ENCODE data around the gene MSI2. TPM values are rescaled to one million over a fixed set of nuclear protein-coding genes. Genes with fewer than 3 reads are reported as not detected.
A peak's percentile ranks its signal among the peaks of the same experiment; 100 is the strongest.

Gene MSI2
- total RNA-seq, 3 donors from 2014 or later: 13.4 to 89.1 (median 71.1) TPM

DNA sequence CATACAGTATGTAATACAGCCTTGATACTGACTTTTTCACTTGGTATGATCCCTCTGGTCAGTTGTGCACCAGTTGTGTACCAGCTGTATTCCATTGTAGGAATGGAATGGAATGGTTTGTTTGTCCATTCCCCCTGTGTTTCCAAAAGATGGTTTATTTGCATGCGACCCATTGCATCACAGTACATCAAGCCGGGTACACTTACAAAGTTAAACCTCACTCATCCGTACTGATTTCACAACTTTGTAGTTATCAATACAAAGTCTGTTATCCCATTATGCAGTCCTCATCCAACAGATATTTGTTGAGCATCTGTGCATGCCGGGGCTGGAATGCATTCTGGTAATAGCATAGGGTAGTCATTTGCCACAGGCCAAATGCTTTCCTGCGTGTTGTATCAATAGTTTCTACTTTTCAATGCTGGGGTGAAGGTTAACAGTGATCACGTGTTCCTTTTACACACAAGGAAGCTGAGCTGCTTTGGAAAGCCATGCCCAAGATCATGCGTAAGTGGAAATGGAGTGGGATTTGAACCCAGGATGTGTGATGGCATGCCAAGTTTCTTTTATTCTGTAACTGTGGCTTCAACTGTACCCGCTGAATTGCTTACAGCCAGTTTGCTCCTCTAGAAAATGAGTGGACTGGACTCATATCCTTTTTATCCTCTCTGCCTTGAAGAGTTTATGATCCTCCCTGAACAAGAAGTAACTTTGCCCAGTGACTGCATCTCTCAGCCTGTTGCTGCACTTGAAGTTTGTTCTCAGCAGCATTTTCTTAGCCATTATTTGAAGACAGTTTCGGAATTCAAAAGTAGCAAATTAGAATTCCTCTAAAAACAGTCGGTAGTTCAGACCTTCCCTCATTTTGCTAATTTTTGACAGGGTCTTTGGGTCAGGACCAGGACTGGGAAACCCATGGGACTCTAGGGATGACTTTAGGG is 260.2 kb downstream of the MSI2 start:
- TF ChIP-seq, protein P1, sequence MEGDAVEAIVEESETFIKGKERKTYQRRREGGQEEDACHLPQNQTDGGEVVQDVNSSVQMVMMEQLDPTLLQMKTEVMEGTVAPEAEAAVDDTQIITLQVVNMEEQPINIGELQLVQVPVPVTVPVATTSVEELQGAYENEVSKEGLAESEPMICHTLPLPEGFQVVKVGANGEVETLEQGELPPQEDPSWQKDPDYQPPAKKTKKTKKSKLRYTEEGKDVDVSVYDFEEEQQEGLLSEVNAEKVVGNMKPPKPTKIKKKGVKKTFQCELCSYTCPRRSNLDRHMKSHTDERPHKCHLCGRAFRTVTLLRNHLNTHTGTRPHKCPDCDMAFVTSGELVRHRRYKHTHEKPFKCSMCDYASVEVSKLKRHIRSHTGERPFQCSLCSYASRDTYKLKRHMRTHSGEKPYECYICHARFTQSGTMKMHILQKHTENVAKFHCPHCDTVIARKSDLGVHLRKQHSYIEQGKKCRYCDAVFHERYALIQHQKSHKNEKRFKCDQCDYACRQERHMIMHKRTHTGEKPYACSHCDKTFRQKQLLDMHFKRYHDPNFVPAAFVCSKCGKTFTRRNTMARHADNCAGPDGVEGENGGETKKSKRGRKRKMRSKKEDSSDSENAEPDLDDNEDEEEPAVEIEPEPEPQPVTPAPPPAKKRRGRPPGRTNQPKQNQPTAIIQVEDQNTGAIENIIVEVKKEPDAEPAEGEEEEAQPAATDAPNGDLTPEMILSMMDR (IDR thresholded peaks at IDR 0.05): no peak
- TF ChIP-seq POLR2AphosphoS5 (IDR thresholded peaks at IDR 0.05) (no peak), POLR2A (IDR thresholded peaks at IDR 0.05) (no peak)
- no peaks in the 10 kb centered on the region for H3K9me3 ChIP-seq
- no peak overlapping the region for H3K27ac ChIP-seq
- intact Hi-C loops (cut with DNase I; ENCODE audit: low total_unique reads): no loop called here
- no peak overlapping the region for H3K4me3 ChIP-seq
- no peak for DNase-seq (ENCODE audit: low spot score in 2 of 2)
- no peaks in the 10 kb centered on the region for H3K4me1 ChIP-seq
- no peaks in the 10 kb centered on the region for H3K27me3 ChIP-seq
- H3K36me3 ChIP-seq: no peaks in the 10 kb centered on the region

DNA sequence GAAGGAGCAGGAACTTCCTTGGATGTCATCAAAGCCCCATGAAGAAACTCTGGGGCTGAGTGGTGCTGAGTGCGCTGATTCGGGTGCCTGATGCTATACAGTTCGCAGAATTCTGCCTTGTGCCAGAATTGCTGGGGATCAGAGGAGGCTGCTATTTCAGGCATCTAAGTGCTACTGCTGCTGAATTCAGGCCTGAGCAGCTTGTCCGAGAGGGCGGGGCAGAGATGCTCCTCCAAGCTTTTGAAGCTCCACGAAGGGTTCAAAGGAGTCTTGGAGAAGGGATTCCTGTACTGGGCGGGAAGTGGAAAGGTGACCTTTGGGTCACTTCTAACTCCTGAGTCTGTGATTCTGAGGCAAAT is 260.9 kb downstream of the MSI2 start:
- Histone ChIP-seq H3K9me3 (no peaks in the 10 kb centered on the region), H3K4me3 (no peak overlapping the region), H3K27ac (no peak overlapping the region), H3K27me3 (no peaks in the 10 kb centered on the region), H3K4me1 (no peaks in the 10 kb centered on the region), H3K36me3 (no peaks in the 10 kb centered on the region)
- intact Hi-C loops (cut with DNase I; ENCODE audit: low total_unique reads): no loop called here
- DNase-seq (ENCODE audit: low spot score in 2 of 2): no peak
- TF ChIP-seq POLR2A (IDR thresholded peaks at IDR 0.05) (no peak), POLR2AphosphoS5 (IDR thresholded peaks at IDR 0.05) (no peak)
- TF ChIP-seq, protein P1 (IDR thresholded peaks at IDR 0.05): no peak

DNA sequence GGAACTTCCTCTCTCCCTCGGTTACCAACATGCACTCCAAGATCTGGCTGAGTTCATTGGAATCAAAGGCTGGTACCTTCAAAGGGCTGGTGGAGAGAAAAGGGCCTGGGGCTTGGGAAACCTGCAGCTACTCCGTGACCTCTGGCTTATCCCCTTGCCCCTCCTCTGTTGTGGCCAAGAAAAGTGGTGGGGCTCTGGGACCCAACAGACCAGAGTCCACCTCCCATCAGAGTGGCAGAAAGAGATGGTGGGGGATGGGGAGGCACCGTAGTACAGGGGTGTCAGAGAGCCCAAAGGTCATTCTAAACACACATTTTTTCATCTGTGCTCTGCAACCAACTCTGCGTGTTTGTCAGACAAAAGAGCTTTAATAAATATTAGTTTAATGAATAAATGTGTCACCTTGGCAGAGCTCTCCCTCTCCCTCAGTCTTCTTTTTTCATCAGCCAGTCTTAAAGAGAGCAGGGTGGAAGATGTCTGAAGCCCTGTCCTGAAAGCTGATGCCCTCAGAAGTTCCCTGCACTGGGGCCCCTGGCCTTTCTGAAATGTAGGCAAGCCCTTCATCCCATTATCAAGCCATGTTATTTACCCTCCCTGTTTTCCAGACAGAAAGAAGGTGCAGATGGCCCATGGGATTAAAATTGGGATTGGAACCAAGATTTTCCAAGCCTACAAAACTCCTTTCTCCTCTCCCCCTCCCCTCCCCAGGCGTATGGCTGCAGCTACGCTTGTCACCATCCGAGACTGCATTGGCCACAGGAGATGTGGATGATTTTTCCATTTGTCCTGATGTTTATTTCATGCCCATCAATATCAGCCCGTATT is 261.5 kb downstream of the MSI2 start:
- Histone ChIP-seq H3K4me1 (no peaks in the 10 kb centered on the region), H3K27ac (no peak overlapping the region), H3K9me3 (no peaks in the 10 kb centered on the region), H3K36me3 (no peaks in the 10 kb centered on the region), H3K4me3 (no peak overlapping the region), H3K27me3 (no peaks in the 10 kb centered on the region)
- TF ChIP-seq POLR2A (IDR thresholded peaks at IDR 0.05) (no peak), POLR2AphosphoS5 (IDR thresholded peaks at IDR 0.05) (no peak)
- TF ChIP-seq, protein P1 (IDR thresholded peaks at IDR 0.05): no peak
- intact Hi-C loops (cut with DNase I; ENCODE audit: low total_unique reads): no loop called here
- DNase-seq (ENCODE audit: low spot score in 2 of 2): no peak

DNA sequence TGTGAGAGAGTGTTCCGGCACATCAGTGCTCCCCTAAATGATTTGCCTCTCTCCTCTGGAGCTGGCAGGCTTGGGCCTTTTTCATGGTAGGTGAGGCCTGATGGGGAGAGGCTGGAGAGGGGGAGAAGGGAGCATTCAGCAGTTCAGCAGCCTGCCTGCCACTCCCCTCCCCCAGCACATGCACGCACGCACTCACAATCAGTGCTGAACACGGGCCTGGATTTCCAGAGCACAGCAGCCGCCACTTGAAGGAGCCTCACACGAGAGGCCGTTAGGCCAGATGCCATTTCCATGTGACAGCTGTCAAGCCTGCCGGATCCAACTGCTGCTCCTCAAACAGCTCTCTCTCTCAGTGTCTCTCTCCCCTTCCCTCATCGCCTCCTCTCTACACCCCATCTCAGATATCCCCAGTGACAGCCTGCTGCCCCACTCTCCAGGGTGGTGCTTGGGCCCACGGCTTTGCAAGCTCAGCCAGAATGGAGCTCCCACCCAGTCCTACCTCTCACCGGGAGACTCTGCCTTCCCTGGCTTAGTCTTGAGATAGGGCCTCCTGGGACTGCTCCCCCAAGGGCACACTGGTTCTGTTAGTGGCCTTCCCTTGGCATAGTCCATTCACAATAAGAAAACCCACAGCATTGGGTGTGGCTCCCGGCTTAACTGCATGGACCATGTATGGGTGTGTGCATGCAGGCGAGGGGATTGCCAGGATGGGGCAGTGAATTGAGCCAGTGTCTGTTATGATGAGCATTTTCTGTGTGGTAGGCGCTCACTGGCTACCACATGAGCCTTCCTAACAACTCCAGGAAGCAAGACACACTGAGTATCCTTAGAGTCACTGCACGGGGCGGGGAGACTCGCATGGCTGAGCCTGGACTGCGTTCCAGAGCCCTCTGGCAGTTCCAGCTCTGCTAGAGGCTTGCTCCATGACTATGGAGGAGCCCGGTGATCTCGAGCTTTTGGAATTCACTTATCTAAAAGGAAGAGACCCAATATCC is 262.6 kb downstream of the MSI2 start:
- Histone ChIP-seq H3K4me1 (no peaks in the 10 kb centered on the region), H3K9me3 (no peaks in the 10 kb centered on the region), H3K36me3 (no peaks in the 10 kb centered on the region), H3K4me3 (no peak overlapping the region), H3K27ac (no peak overlapping the region), H3K27me3 (no peaks in the 10 kb centered on the region)
- TF ChIP-seq POLR2AphosphoS5 (IDR thresholded peaks at IDR 0.05): no peak
- TF ChIP-seq POLR2A (IDR thresholded peaks at IDR 0.05): no peak
- TF ChIP-seq, protein P1 (IDR thresholded peaks at IDR 0.05): no peak
- DNase-seq (ENCODE audit: low spot score in 2 of 2): peak in 1 of 2 donors; percentile 23
- intact Hi-C loops (cut with DNase I; ENCODE audit: low total_unique reads): no loop called here
